ENCODE results near the gene AS3MT. TPM values are rescaled to one million over a fixed set of nuclear protein-coding genes. Genes with fewer than 3 reads are reported as not detected.

The AS3MT gene
- total RNA-seq, 4 donors from 2014 or later = 5.1 to 13.1 (median 8.9) TPM

DNA sequence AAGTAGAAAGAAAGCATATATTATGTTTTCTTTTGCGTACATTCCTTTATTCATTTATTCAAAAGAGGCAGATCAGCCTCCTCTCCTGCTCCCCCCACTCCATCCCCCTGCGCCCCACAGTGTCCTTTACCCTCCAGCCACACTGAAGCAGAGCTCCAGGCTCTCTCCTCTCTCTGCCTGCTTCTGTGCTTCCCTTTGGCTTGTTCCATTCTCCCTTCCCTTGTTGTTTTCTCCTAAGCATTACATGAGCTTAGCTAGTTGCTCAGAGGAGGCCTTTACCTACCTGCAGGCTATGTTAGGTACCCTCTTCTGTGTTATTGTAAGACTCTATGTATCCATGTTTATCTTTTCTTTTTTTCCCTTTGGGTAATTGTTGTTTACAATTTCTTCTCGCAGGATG lies 76.2 kb downstream of the AS3MT start:
- no peak for TF ChIP-seq POLR2A (IDR thresholded peaks at IDR 0.05)
- no peak for TF ChIP-seq POLR2AphosphoS5 (IDR thresholded peaks at IDR 0.05)
- TF ChIP-seq, protein P1, sequence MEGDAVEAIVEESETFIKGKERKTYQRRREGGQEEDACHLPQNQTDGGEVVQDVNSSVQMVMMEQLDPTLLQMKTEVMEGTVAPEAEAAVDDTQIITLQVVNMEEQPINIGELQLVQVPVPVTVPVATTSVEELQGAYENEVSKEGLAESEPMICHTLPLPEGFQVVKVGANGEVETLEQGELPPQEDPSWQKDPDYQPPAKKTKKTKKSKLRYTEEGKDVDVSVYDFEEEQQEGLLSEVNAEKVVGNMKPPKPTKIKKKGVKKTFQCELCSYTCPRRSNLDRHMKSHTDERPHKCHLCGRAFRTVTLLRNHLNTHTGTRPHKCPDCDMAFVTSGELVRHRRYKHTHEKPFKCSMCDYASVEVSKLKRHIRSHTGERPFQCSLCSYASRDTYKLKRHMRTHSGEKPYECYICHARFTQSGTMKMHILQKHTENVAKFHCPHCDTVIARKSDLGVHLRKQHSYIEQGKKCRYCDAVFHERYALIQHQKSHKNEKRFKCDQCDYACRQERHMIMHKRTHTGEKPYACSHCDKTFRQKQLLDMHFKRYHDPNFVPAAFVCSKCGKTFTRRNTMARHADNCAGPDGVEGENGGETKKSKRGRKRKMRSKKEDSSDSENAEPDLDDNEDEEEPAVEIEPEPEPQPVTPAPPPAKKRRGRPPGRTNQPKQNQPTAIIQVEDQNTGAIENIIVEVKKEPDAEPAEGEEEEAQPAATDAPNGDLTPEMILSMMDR (IDR thresholded peaks at IDR 0.05) = no peak
- TF ChIP-seq EP300 (IDR thresholded peaks at IDR 0.05) = no peak
- no peaks in the 10 kb centered on the region for H3K4me1 ChIP-seq
- WGBS, 2 donors (ENCODE audit: low coverage in 1 of 2) = 87 to 100% methylated on average over 1 to 3 of the region's 3 CpGs
- no peak for ATAC-seq
- no peak overlapping the region for H3K27ac ChIP-seq
- no peaks in the 10 kb centered on the region for H3K27me3 ChIP-seq
- H3K9me3 ChIP-seq = no peaks in the 10 kb centered on the region
- H3K4me3 ChIP-seq = no peak overlapping the region
- H3K36me3 ChIP-seq = no peaks in the 10 kb centered on the region

- Histone ChIP-seq H3K9me3 (no peaks in the 10 kb centered on the region), H3K27ac (no peak overlapping the region), H3K27me3 (no peaks in the 10 kb centered on the region), H3K4me3 (no peak overlapping the region), H3K4me1 (no peaks in the 10 kb centered on the region), H3K36me3 (no peaks in the 10 kb centered on the region)
- TF ChIP-seq, protein P1 (IDR thresholded peaks at IDR 0.05) = no peak
- no peak for TF ChIP-seq EP300 (IDR thresholded peaks at IDR 0.05)
- no peak for TF ChIP-seq POLR2A (IDR thresholded peaks at IDR 0.05)
- TF ChIP-seq POLR2AphosphoS5 (IDR thresholded peaks at IDR 0.05) = no peak
- 92 to 100% methylated on average over 1 to 2 of the region's 2 CpGs for WGBS, 2 donors (ENCODE audit: low coverage in 1 of 2)
- no peak for ATAC-seq
Observed at GRCh38 chr10:102945962-102946361, 76.7 kb downstream of the AS3MT start.

DNA sequence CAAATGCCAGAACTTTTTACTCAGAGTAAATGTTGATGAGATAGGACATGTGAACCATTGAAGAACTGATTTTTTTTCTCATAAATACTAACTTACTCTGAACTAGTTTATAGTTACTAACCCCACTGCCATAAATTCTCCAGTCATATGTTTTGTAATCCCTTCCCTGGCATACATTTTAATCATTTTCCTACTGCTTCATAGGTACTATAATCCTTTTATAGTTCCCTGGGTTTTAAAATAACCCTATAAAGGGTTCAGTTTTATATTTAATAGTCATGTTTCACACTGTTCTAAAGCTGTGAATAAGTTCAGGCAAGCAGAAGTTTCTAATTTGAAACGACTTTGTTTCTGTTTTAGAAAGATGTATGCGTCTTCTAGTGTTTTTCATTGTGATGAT lies 77.7 kb downstream of the AS3MT start:
- 68 to 69% methylated on average over 2 of the region's 2 CpGs for WGBS, 2 donors (ENCODE audit: low coverage in 1 of 2)
- no peaks in the 10 kb centered on the region for H3K4me1 ChIP-seq
- H3K27ac ChIP-seq = no peak overlapping the region
- H3K9me3 ChIP-seq = no peaks in the 10 kb centered on the region
- no peaks in the 10 kb centered on the region for H3K27me3 ChIP-seq
- H3K36me3 ChIP-seq = no peaks in the 10 kb centered on the region
- TF ChIP-seq EP300 (IDR thresholded peaks at IDR 0.05) (no peak), POLR2A (IDR thresholded peaks at IDR 0.05) (no peak), POLR2AphosphoS5 (IDR thresholded peaks at IDR 0.05) (no peak)
- TF ChIP-seq, protein P1 (IDR thresholded peaks at IDR 0.05) = no peak
- no peak for ATAC-seq
- no peak overlapping the region for H3K4me3 ChIP-seq

- TF ChIP-seq POLR2AphosphoS5 (IDR thresholded peaks at IDR 0.05) = no peak
- no peak for TF ChIP-seq EP300 (IDR thresholded peaks at IDR 0.05)
- no peak for TF ChIP-seq POLR2A (IDR thresholded peaks at IDR 0.05)
- TF ChIP-seq, protein P1 (IDR thresholded peaks at IDR 0.05) = no peak
- no peak overlapping the region for H3K4me3 ChIP-seq
- no peak for ATAC-seq
- no peak overlapping the region for H3K27ac ChIP-seq
- H3K36me3 ChIP-seq = no peaks in the 10 kb centered on the region
- no peaks in the 10 kb centered on the region for H3K9me3 ChIP-seq
- 90 to 95% methylated on average over 3 to 4 of the region's 4 CpGs for WGBS, 2 donors (ENCODE audit: low coverage in 1 of 2)
- no peaks in the 10 kb centered on the region for H3K4me1 ChIP-seq
- no peaks in the 10 kb centered on the region for H3K27me3 ChIP-seq
Observed at GRCh38 chr10:102948176-102948575, 78.9 kb downstream of the AS3MT start.

GRCh38 chr10:102948786-102949185 lies 79.5 kb downstream of the AS3MT start:
- no peak overlapping the region for H3K27ac ChIP-seq
- H3K36me3 ChIP-seq = no peaks in the 10 kb centered on the region
- no peaks in the 10 kb centered on the region for H3K27me3 ChIP-seq
- H3K9me3 ChIP-seq = no peaks in the 10 kb centered on the region
- no peak overlapping the region for H3K4me3 ChIP-seq
- WGBS, 2 donors (ENCODE audit: low coverage in 1 of 2) = 96 to 97% methylated on average over 3 of the region's 3 CpGs
- no peak for ATAC-seq
- no peaks in the 10 kb centered on the region for H3K4me1 ChIP-seq
- TF ChIP-seq, protein P1 (IDR thresholded peaks at IDR 0.05) = no peak
- no peak for TF ChIP-seq POLR2A (IDR thresholded peaks at IDR 0.05)
- no peak for TF ChIP-seq EP300 (IDR thresholded peaks at IDR 0.05)
- TF ChIP-seq POLR2AphosphoS5 (IDR thresholded peaks at IDR 0.05) = no peak

All from gastroesophageal sphincter (tissue), 4 donors.